NCI-H345 (cell line): Measurements from ENCODE around the gene OSBPL2.

Experiments
- DNase-seq: peaks from one replicate; lab custom pipeline; 2025; lab: John Stamatoyannopoulos, UW

Gene OSBPL2

DNA sequence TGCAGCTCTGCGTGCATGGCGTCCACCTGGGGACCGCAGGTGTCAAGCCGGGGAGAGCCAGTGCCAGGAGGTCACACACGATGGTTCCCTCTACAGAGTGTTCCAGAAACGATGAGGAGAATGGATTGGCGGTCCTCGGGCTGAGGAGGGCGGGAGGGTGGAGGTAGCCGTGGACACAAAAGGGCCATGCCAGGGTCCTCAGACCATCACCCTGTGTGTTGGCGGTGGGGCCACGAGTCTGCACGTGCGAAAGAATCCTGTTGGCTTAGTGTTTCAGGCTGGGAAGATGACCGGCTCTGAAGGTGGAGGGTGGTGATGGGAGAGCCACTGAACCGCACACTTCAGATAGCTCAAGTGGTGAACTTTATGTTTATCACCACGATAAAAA is 31.9 kb upstream of the OSBPL2 start:
- no peak for DNase-seq

DNA sequence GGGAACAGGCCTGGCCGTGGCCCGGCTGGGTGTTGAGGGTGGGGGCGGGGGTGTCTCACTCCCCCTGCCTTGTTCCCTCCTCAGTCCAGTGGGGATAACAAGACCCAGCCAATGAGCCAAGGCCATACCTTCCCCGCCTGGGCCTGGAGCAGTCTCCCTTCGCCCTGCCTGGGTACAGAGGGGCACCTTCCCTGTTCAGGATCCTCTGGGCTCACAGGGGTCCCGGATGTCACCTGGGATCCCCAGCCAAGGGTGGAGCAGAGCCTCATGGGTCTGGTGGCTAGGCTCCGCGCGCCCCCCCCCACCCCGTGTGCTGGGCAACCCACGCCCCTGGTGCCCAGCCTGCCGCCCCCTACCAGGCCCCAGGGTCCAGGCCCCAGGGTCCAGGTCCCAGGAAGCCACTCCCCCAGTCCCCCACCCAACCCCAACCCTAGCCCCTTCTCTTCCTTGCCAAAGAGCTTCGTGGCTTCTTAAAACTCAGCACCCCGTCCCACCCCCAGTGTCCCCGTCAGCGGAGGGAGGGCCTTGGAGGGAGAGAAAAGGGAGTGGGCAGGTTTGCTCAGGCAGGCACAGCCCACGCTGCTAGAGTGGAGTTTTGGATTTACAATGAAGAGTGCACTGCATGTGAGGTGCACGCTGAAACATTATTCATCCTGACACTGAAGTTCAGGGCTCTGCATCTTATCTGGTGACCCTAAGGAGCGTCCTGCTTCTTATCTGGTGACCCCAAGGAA is 30.1 kb upstream of the OSBPL2 start:
- DNase-seq: no peak

DNA sequence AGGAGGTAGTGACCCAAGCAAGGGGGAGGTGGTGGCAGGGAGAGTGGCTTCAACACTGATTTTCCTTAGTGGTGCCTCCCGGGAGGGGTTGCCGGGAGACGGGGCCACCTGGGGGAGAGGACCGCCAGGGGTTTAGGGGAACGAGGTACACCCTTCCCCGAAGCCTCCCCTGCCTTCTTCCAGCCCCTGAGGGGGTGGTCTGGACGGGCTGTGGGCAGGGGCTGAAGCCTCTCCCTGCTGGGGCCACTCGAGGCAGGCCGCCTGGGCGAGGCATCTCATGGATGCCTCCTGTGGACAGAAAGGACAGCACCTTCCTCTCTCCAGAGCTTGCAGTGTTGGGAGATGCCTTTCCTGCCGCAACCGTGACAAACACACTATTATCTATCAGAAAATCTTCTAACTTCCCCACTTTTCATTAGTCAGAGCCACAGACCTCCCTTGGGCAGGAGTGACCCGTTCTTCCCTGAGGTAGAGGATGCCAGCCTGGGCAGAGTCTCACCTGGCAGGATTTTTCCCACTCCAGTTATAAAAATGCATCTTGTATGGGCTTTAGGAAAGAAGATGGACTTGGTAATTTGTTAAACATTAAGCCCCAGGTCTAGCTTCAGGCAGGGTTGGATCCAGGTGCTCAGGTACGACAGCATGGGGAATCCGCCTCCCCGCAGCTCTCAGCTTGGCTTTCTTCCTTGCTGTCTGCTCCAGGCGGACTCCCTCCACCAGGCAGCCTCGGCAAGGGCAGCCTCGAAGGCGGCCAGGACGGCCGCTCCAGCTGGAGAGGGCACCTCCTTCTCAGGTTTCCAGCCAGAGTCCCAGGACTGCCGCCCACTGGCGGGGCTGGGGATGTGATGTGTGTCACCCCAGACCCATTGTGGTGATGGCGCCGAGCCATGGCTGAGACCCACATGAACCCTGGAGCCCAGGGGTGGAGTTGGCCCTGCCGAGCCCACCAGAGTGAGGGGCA is 29.2 kb upstream of the OSBPL2 start:
- DNase-seq: no peak

DNA sequence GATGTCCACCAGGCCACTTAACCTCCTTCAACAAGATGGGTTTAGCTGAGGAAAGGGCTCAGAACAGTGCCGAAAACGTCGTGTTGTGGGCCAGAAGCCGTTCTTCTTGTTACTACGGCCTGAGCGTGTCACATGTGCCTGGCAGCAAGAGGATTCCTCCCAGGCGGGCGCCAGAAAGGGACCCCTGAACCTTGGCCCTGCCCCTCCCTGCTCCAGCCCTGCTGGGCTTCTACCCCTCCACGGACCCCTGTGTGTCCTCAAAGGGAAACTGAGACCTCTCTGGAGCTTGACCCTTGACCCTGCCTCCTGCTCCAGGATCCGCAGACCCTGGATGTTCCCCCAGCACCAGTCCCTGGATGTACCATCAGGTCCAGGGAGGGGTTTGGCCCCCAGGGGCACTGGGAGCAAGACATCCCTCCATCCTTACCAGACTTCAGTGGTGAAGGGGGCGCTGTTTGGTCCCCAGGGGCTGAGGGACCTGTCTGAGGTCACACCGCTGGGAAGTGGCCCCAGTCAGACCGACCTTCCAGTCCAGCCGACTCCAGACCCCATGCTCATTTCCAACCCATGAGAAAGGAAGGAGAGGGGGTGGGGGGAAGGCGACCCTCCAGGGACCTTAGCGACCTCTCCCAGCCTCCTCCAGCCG is 28.3 kb upstream of the OSBPL2 start:
- no peak for DNase-seq

DNA sequence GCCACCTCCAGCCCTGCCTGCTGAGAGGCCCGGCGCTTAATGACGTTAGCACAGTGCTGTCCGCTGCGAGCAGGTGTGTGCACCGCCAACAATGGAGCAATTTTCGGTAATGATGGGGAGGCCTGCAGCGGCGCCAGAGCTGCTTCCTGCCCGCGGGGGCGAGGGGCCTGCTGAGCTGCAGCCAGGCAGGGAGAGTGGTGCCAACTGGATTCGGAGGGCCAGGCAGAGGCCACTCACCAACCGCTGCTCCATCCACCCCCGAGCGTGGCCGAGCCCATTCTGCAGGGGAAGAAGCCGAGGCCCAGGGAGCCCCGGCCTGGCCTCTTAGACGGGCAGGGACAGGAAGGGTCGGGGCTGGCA is 27.8 kb upstream of the OSBPL2 start:
- DNase-seq: peak; percentile 75

DNA sequence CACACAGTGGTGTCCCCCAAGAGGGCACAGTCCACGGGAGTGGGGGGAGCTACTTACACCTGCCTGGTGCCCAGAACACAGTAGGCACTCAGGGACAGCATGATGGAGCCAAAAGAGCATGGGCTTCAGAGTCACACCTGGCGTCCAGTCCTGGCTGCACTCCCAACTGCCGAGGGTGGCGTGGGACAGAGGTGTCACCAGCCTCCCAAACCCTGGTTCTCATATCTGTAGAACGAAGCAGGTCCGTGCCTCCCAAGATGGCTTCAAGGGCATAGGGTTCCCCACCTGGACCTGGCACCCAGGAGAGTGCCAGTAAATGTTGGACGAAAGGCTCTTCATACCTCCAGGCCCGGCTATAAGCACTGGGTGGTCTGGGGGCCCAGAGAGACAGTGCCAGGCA is 27.1 kb upstream of the OSBPL2 start:
- no peak for DNase-seq

DNA sequence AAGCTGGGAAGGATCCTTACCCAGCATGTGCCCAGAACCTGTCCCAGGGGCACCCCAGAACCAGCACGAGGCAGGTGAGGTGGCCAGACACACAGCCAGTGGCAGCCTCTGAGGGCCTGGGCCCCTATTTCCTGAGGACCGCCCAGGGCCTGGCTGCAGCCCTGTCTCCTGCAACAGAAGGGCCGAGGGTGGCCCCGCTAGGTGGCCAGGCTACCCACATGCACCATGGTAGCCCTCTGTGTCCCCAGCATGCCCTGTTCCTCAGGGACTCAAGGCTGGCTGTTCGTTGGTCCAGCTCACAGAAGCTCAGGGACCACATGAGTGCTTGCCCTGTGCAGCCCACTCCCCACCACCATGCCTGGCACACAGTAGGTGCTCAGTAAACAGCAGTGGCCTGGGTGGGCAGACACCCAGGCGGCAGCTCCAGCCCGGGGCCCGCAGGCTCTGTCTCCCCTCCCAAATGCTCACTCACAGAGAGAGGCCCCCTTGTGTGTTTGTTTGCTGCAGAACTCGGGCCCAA is 26.5 kb upstream of the OSBPL2 start:
- no peak for DNase-seq

DNA sequence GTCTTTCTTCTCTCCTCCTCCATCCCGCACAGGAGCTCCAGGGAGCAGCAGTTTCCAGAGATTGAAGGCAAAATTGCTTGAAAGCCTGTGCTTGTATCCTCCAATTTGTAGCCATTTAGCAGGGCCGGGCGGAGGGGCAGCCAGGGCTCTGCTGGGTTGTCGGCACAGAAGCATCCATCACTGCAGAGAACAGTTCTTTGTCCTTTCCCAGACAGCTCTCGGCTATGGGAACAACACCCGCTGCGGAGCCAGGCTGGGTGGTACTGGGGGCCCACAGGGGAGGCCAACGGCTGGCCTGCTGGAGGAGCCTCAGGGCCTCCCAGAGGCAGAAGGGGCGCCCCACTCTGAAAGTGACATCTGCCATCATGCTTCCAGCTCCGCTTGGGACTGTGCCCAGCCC is 26.0 kb upstream of the OSBPL2 start:
- no peak for DNase-seq

DNA sequence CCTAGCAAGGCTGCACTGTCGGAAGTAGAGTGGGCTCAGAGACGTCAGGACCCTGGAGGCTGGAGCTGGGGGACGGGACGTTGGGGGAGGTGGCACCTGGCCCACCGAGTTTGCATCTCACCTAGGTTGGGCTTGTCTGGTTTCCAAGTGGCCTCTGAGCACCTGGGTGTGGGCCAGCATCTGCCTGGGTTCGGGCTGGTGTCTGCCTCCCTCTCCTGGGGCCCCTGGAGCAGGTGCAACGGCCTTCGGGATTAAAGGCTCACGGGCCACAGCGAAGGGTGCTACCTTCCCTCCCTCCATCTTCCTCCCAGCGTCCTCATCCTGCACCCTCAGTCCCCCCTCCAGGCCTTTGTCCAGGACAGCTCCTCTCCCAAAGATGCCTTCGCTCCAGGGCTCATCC is 24.3 kb upstream of the OSBPL2 start:
- DNase-seq: peak; percentile 63

DNA sequence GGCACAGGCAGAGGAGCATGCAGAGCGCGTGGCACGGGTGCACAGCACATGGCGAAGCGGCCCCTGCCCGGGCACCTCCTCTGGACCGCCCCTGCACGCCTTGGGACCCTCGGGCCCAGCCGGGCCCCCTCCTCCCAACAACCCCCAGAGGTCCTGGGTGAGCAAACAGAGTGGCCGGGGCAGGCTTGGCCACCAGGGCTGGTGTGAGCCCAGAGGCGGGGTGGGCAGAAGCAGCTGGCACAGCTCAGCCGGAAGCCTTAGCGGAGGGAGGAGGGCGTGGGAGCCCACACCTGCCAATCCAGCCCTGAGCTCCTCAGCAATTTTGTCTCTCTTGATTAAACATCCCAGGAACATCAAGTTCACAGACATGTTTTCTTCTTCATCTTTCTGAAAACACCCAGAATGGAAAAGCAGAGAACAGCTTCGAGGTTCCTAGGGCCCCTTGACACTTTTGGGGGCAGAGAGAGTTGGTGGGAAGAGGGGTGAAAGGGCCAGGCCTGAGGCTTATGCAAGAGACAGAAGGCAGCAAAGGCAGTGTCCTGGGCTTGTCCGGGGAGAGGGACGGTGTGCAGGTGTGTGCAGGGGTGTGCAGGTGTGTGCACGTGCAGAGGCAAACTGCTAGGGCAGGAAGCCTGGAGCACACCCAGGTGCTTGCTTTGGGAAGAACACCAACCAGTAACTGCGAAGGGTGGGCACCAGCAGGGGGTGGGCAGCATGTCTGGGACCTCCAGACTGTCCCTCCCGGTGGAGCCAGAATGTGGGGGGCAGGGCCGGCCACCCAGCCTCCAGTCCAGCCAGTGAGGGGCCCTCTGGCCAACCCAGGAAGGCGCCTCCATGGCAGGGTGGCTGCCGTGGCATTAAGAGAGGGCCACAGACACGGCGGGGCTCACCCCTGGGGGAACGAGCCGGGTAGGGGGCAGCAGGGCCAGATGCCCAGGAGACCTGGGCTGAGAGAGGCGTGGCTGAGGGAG is 23.0 kb upstream of the OSBPL2 start:
- DNase-seq: no peak

DNA sequence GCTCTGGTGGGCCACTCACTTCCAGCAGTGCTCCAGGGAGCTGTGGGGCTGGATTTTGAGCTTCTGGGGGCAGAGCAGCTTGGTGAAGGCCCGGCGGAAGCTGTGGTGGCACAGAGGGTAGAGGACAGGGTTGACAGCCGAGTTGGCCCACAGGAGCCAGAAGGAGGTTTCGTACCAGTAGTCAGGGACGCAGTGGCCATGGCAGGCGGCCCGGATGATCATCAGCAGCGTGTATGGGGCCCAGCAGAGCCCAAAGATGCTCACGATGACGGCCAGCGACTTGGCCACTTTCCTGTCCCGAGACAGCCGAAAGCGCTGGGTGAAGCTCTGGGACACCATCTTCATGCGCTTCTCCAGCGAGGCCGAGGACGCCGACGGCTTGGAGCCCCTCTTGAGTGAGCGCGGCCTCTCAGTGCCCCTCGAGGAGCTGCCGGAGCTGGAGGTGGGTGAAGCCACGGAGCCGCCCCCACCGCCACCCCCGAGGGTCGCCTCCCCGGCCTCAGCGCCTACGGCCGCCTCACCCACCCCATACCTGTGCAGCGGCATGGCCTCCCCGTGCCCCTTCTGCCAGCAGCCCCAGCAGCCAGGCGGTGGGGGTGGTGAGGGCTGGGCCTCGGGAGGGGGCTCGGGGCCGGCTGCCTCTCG is 22.2 kb upstream of the OSBPL2 start:
- DNase-seq: no peak

DNA sequence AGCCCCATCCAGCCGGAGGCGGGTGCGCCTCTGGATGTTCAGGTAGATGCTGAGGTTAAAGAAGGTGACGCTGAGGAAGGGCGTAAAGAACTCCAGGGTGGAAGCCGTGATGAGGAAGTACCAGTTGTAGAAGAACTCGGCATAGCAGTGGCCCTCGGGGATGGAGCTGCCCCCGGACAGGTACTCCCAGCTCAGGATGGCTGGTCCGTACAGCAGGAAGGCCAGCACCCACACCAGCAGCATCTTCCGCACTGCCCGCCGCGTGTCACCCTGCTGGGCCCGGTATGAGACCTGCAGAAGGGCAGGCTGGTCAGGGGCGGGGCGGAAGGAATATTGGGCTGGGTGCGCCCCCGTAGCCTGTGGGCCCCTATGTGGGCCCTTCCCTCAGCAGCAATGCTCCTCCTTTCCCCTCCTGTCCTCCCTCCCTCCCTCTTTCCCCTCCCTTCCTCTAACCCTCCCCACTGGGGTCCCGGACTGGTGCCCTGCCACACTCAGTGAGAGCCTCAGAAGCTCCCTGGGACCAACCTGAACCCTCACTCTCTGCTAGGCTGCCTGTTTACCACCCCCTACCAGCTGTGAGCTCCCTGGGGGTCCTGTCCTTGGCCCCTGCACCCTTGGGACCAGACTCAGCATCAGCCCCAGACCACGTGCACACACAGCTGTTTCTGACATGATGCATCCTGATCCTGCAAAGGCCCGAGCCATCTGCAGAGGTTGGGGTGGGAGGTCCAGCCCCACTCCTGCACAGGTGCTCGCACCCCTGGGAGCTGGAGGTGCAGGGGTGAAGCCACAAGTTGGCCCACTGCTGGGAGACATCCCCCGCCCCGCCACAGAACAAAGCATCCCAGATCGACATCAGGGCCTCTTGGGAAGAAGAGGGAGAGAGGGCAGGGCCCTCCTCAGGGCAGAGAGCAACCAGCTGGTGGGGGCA is 21.4 kb upstream of the OSBPL2 start:
- no peak for DNase-seq

DNA sequence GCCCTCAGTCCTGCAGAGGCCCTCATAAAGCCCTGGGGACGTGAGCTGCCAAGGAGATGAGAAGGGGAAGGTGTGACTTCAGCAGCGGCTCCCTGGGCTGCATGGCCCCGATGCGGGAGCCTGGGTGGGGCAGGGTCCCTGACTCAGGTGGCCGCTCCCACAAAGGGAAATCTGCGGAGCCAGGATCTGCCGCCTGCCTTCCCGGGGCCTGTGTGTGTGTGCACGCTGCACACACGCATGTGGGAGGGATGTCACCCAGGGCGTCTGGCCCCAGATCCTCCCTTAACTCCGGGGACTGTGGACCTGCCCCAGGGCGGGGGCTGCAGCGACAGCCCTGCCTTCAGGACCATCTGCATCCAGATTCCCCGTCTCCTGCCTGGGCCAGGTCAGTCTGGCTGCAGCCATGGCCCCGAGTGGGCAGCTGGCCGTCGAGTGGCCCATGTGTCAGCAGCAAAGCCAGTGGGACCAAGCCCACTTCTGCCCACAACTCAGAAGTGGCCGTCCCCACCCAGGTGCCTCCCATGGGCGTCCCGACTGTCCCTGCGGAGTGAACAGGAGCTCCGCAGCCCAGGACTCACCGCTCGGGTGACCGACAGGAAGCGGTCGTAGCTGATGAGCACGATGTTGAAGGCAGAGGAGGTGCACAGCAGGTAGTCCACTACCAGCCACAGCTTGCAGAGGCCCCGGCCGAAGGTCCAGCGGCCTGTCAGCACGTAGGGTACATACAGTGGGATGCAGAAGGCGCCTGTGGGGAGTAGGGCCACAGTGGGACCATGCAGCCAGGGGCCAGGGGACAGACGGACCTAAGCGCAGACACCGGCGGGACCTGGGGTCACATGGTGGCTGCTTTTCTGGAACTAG is 20.2 kb upstream of the OSBPL2 start:
- DNase-seq: no peak

DNA sequence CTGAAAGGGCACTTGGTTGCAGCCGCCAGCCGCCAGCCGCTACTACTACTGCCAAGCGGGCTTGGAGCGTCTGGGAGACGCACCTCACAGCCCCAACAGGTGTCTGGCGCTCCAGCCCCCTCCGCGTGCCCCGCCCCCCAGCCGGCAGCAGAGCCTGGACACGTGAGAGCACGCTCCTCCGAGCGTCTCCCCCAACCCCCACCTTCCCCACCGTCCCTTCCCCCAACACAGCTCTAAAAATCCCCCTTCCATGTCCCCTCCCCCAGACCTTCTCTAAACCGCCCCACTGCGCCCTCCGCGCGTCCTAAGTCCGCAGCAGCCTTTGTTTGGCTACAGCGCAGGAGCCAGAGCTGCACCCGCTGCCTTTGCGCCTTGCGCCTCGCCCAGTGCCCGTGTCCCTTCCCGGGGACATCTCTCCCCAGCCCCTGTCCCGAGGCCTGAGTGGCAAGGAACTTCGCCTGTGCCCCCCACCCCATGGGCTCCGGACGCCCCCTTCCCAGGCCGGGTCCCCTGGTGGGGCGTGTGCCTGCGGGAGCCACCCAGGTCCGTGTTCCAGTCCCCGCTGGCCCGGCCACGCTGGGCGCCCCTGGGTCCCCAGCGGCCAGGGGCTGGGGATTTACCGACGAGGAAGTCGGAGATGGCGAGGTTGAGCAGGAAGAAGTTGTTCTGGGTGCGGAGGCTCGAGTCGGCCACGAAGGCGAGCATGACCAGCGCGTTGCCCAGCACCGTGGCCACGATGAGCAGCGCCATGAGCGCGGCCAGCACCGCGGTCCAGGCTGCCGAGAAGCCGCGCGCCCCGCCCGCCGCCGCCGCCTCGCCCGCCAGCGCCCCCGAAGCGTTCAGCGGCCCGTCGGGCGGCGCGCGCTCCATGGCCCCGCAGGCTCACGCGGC is 19.0 kb upstream of the OSBPL2 start:
- peak; percentile 72 for DNase-seq

DNA sequence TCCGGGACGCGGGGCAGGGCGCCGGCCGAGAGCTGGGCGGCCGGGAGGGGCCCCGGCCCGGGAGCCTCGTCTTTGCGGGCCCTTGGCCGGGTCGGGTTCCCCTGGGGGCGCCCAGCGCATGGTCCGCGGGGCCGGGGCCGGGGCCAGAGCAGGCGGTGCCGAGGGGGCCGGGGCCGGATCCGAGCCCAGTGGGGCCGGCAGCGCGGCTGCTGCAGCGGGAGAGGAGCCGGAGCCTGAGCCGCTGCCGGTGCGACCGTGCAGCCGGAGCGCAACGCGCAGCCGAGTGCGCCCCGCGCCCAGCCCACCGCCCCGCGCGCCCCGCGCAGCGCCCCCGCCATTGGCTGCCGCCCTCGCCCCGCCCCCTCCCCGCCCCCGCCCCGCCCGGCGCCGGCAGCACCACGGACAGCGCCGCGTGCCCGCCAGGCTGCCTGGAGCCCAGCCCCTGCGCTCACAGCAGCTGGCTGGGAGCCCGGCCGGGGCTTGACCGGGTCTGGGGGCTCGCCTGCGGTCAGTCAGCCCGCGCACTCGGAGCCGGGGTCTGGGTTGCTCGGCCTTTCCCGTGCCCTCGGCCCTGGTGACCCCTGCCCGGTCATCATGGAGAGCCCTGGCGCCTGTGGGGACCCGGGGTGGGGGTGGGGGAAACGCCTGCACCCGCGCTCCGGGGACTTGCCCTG is 18.2 kb upstream of the OSBPL2 start, which contains the start of gene HRH3:
HRH3 (minus strand) TSS at position 287 of the 674 bp plus-strand sequence. CDS start 308 bp downstream, outside the sequence.
- DNase-seq: peak; percentile 80

DNA sequence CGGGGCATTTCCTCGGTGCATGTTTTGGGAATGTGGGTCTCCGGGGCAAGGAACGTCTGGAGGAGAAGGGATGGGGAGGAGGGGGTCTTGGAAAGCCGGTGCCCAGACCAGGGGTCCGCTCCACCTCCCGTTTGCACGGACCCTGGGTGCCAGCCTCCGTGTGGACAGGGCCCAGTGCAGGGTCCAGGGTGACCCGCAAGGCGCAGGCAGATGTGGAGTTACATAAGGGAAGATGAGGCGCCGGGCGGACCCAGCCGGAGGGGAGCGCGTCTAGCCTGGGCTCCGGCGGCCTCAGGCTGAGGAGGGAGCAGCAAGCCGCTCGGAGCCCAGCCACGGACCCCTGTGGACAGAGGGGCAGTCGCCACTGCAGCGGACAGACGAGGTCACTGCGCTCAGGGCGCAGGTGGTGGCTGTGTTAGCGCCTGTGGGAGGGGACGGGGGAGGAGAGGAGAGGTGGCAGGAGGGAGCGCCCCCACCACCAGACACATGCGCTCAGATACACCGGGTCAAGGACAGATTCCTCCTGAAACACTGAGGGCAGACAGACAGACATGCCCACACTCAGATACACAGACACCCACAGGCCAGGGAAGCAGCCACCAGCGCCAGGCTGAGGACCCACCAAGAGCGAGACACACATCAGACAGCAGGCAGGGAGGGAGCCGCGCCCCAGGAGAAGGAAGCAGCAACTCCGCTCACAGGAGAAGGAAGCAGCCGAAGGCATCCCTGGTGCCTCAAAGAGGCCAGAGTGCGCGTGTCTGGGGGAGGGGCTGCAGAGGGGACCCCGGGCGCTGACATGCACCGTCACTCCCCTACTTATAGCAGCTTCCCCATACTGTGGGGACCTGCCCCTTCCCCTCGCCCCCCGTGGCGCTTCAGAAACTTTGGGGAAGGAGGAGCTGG is 17.4 kb upstream of the OSBPL2 start:
- DNase-seq: no peak
